ENCODE results near the gene SSPN. TPM values are rescaled to one million over a fixed set of nuclear protein-coding genes. Genes with fewer than 3 reads are reported as not detected.

Gene SSPN
- total RNA-seq, 1 experiment from 2014 or later = 10.4 TPM

DNA sequence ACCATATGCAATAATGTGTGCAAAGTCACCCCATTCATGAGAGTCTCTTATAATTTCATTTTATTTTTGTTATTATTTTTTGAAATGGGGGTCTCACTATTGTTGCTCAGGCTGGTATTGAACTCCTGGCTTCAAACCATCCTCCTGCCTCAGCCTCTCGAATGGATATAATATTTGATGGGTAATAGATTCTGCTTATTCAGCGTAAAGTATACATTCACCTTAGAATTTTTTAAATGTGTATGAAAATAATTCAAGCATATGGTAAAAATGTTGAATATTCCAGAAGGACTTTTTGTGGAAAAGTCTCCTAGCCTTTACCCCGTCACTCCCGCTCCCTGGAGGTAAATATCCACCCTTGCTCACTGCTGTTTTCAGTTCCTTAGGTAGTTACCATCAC, 23.4 kb upstream of the SSPN start:
- Histone ChIP-seq H3K79me2 (ENCODE audit: low read depth) (no peaks in the 10 kb centered on the region), H3K4me3 (no peak overlapping the region), H3K4me2 (no peak overlapping the region), H3K36me3 (ENCODE audit: low read depth) (no peaks in the 10 kb centered on the region), H3K9me3 (ENCODE audit: insufficient read depth, low read depth) (no peaks in the 10 kb centered on the region), H3K27me3 (ENCODE audit: insufficient read depth, low read depth) (no peaks in the 10 kb centered on the region), H3K4me1 (replicated peaks; ENCODE audit: insufficient read depth) (no peaks in the 10 kb centered on the region), H2AFZ (no peak overlapping the region), H3K27ac (no peak overlapping the region), H3K9me2 (ENCODE audit: insufficient read depth) (0 out of 2 replicates have a peak, but pooled peaks cover 3% of the 10 kb centered on the region), H3F3A (ENCODE audit: insufficient read depth, low read depth) (no peaks in the 10 kb centered on the region), H4K20me1 (ENCODE audit: insufficient read depth) (no peaks in the 10 kb centered on the region)
- CTCF ChIA-PET = no interaction called here
- POLR2A ChIA-PET (ENCODE audit: unreplicated experiment) = interaction anchor here (0.7 kb wide), 1 partner anchor 52 kb away, joined by 3 read pairs; no protein-coding TSS in a partner anchor
- BruUV-seq (replicated peaks) = no TSS peak
- TF ChIP-seq, protein P1, sequence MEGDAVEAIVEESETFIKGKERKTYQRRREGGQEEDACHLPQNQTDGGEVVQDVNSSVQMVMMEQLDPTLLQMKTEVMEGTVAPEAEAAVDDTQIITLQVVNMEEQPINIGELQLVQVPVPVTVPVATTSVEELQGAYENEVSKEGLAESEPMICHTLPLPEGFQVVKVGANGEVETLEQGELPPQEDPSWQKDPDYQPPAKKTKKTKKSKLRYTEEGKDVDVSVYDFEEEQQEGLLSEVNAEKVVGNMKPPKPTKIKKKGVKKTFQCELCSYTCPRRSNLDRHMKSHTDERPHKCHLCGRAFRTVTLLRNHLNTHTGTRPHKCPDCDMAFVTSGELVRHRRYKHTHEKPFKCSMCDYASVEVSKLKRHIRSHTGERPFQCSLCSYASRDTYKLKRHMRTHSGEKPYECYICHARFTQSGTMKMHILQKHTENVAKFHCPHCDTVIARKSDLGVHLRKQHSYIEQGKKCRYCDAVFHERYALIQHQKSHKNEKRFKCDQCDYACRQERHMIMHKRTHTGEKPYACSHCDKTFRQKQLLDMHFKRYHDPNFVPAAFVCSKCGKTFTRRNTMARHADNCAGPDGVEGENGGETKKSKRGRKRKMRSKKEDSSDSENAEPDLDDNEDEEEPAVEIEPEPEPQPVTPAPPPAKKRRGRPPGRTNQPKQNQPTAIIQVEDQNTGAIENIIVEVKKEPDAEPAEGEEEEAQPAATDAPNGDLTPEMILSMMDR (conservative IDR thresholded peaks at IDR 0.05) = no peak
- TF ChIP-seq EZH2 (IDR thresholded peaks at IDR 0.05; ENCODE audit: low read depth) = no peak
- intact Hi-C loops (cut with micrococcal nuclease; ENCODE audit: unreplicated experiment) = no loop called here
- no peak for DNase-seq

DNA sequence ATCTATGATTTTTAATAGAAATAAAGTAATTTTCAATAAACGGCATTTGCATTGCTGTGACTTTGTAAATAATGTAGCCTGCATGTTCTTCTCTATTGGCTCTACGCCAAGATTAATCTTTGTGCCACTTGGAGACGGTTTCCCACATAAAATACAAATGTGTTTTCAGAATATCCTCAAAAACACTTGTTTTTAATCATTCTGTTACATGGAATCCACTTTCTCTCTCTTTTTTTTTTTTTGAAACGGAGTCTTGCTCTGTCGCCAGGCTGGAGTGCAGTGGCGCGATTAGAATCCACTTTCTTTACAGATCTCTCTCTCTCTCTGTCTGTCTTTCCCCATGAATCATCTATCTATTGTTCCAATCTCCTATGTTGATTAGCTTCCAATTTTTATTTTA, 22.8 kb upstream of the SSPN start:
- Histone ChIP-seq H3K4me2 (no peak overlapping the region), H3K36me3 (ENCODE audit: low read depth) (no peaks in the 10 kb centered on the region), H3F3A (ENCODE audit: insufficient read depth, low read depth) (no peaks in the 10 kb centered on the region), H3K4me3 (no peak overlapping the region), H3K27me3 (ENCODE audit: insufficient read depth, low read depth) (no peaks in the 10 kb centered on the region), H3K27ac (no peak overlapping the region), H3K79me2 (ENCODE audit: low read depth) (no peaks in the 10 kb centered on the region), H3K9me2 (ENCODE audit: insufficient read depth) (0 out of 2 replicates have a peak, but pooled peaks cover 3% of the 10 kb centered on the region), H4K20me1 (ENCODE audit: insufficient read depth) (no peaks in the 10 kb centered on the region), H3K4me1 (replicated peaks; ENCODE audit: insufficient read depth) (no peaks in the 10 kb centered on the region), H2AFZ (no peak overlapping the region), H3K9me3 (ENCODE audit: insufficient read depth, low read depth) (no peaks in the 10 kb centered on the region)
- intact Hi-C loops (cut with micrococcal nuclease; ENCODE audit: unreplicated experiment) = no loop called here
- BruUV-seq (replicated peaks) = no TSS peak
- no peak for TF ChIP-seq EZH2 (IDR thresholded peaks at IDR 0.05; ENCODE audit: low read depth)
- TF ChIP-seq, protein P1 (conservative IDR thresholded peaks at IDR 0.05) = no peak
- CTCF ChIA-PET = no interaction called here
- no peak for DNase-seq
- POLR2A ChIA-PET (ENCODE audit: unreplicated experiment) = interaction anchor here (0.6 kb wide), 1 partner anchor 45 kb away, joined by 3 read pairs; no protein-coding TSS in a partner anchor

DNA sequence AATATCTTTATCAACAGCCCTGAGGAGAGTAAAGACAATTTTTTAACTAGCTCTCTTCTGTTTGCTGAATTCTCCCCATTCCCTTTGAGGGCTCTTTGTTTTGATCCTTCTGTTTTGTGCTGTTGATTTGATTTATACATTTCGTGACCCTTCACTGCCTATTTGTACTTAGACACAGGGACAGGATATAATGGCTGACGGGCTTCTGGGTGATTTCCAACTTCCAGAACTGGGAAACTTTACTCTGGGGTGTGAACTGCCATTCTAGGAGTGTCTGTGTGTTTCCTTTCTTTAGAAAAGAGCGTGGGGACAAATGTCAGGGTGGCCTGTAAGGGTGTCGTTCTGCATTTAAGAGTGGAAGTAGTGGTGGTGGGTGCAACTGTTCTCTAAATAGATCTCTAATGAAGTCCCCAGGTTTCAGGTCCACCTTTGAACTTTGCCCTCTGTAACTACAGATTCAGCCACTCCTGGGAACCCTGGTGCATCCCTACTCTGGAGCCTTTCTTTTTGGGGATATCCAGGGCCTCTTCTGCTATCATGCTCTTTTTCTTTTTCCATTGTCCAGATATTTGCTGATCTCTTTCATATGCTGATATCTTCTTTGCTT, 22.3 kb upstream of the SSPN start:
- no peak overlapping the region for H3K4me3 ChIP-seq
- H2AFZ ChIP-seq = no peak overlapping the region
- H3K27ac ChIP-seq = no peak overlapping the region
- ChIA-PET POLR2A (ENCODE audit: unreplicated experiment) (interaction anchor here (0.6 kb wide), 1 partner anchor 45 kb away, joined by 3 read pairs; no protein-coding TSS in a partner anchor), CTCF (no interaction called here)
- no peaks in the 10 kb centered on the region for H3K36me3 ChIP-seq (ENCODE audit: low read depth)
- H3K4me2 ChIP-seq = no peak overlapping the region
- no peaks in the 10 kb centered on the region for H3K79me2 ChIP-seq (ENCODE audit: low read depth)
- H4K20me1 ChIP-seq (ENCODE audit: insufficient read depth) = no peaks in the 10 kb centered on the region
- intact Hi-C loops (cut with micrococcal nuclease; ENCODE audit: unreplicated experiment) = no loop called here
- no peaks in the 10 kb centered on the region for H3F3A ChIP-seq (ENCODE audit: insufficient read depth, low read depth)
- no TSS peak for BruUV-seq (replicated peaks)
- H3K27me3 ChIP-seq (ENCODE audit: insufficient read depth, low read depth) = no peaks in the 10 kb centered on the region
- H3K9me3 ChIP-seq (ENCODE audit: insufficient read depth, low read depth) = no peaks in the 10 kb centered on the region
- 0 out of 2 replicates have a peak, but pooled peaks cover 3% of the 10 kb centered on the region for H3K9me2 ChIP-seq (ENCODE audit: insufficient read depth)
- no peak for TF ChIP-seq EZH2 (IDR thresholded peaks at IDR 0.05; ENCODE audit: low read depth)
- TF ChIP-seq, protein P1 (conservative IDR thresholded peaks at IDR 0.05) = no peak
- no peaks in the 10 kb centered on the region for H3K4me1 ChIP-seq (replicated peaks; ENCODE audit: insufficient read depth)
- no peak for DNase-seq

Data from PC-9 (cell line).